Measurements from ENCODE around the gene MED9.

Gene MED9

GRCh38 chr17:17515934-17516930 is 39.4 kb downstream of the MED9 start:
- no peak for TF ChIP-seq POLR2A (IDR thresholded peaks at IDR 0.05; ENCODE audit: low read length)
- no peak for TF ChIP-seq GATA1 (IDR thresholded peaks at IDR 0.05; ENCODE audit: low read depth, low read length)
- no peak for DNase-seq

- DNase-seq = no peak
- TF ChIP-seq GATA1 (IDR thresholded peaks at IDR 0.05; ENCODE audit: low read depth, low read length) (no peak), POLR2A (IDR thresholded peaks at IDR 0.05; ENCODE audit: low read length) (no peak)
These were observed 40.3 kb downstream of the MED9 start for GRCh38 chr17:17516941-17517720.

DNA sequence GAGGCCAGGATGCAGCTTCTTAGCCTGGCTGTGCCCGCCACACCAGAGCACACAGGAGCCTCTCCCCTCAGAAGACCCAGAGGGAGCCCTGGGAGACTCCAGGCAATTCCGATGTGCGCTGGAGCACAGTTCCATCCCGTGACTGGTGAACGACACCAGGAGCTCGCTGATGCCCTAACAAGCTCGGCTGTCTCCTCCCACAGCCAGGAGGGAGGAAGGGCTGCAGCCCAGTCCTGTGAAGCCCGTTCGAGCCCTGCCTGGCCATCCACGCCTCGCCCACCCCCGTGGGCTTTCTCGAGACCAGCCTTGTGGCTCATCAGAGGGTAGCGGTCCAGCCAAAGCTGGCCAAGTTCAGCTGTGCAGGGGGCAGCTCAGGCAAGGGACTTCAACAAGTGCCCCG is 41.2 kb downstream of the MED9 start:
- TF ChIP-seq POLR2A (IDR thresholded peaks at IDR 0.05; ENCODE audit: low read length) (no peak), GATA1 (IDR thresholded peaks at IDR 0.05; ENCODE audit: low read depth, low read length) (no peak)
- no peak for DNase-seq

- TF ChIP-seq POLR2A (IDR thresholded peaks at IDR 0.05; ENCODE audit: low read length) = no peak
- TF ChIP-seq GATA1 (IDR thresholded peaks at IDR 0.05; ENCODE audit: low read depth, low read length) = no peak
- no peak for DNase-seq
These were observed 42.2 kb downstream of the MED9 start for GRCh38 chr17:17518951-17519350.

DNA sequence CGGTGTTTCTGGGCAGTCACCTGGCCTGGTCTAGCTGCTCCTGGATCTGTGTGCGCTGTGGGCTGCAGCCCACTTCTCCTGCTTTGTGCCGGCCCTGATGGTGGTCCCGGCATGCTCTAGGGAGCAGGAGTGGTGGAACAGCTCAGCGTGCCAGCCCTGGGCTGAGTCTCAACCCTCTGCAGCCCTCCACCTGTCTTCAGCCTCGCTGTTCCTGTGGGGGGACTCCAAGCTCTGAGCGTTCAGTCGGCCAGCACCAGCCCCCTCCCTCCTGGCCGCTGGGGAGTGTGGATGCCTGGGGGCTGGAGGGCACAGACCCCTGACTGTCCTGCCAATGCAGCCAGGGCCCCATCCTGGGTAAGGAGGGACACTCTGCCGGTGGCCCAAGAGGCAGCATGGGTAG is 43.1 kb downstream of the MED9 start:
- DNase-seq = no peak
- TF ChIP-seq GATA1 (IDR thresholded peaks at IDR 0.05; ENCODE audit: low read depth, low read length) = no peak
- TF ChIP-seq POLR2A (IDR thresholded peaks at IDR 0.05; ENCODE audit: low read length) = no peak

DNA sequence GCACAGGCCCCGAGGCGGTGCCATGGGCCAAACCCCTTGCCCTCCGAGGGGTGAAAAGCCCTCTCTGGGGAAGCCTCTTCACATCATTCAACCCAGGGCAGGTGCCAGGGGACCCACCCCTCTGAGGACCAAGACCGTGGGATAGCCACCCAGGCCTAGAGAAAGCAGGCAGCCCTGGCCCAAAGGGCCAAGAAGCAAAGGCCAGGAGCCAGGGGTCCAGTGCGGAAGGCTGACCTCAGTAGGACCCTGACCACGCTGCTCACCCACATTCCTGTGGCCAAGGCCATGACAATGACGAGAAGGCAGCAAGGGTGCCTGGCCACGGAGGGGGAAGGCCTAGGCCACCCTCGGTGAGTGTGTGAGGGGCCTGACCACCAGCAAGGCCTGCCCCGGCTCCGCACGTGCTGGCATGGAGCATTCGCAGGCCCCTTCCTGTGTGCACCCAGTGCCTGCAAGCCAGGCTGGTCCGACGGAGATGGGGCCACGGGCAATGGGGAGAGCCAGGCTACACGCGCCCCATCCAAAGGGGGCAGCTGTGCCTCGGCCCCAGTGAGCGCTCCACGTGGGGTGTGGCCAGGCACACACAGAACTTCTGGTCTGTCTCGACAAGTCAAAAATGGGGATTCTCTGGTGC is 43.9 kb downstream of the MED9 start:
- no peak for TF ChIP-seq GATA1 (IDR thresholded peaks at IDR 0.05; ENCODE audit: low read depth, low read length)
- no peak for TF ChIP-seq POLR2A (IDR thresholded peaks at IDR 0.05; ENCODE audit: low read length)
- no peak for DNase-seq

DNA sequence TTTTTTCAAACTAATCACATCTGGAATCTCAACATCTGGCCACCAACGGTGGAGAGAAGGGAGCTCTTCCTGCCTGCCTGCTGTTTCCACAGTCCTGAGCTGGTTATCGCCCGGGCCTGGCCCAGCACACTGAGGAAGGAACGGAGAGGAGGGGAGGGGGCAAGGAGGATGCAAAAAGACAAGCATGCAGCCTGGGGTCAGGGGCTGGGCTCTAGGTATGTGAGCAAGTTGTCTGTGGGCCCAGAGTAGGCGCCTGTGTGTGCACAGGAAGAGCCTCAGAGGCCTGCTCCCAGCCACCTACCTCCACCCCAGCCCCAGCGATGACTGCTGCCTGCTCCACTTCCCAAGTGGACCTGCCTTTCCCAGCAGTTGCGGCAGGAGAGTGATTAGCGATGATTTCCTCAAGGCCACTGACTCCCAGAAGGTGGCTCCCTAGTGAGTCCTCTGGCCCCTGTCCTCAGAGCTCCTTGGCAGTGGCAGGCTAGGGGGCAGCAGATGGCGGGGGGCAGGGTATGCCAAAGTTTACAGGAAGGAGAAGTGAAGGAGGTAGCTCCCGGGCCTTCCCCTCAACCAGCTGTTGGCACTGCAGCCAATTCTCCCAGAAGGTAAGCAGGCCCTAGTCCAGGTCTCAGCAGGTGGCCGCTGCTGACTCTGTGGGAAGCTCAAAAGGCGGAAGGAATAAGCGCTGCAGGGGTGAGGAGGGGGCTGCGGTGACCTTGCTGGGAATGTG is 46.4 kb downstream of the MED9 start:
- no peak for TF ChIP-seq GATA1 (IDR thresholded peaks at IDR 0.05; ENCODE audit: low read depth, low read length)
- no peak for TF ChIP-seq POLR2A (IDR thresholded peaks at IDR 0.05; ENCODE audit: low read length)
- DNase-seq = no peak

- DNase-seq = no peak
- TF ChIP-seq POLR2A (IDR thresholded peaks at IDR 0.05; ENCODE audit: low read length) (no peak), GATA1 (IDR thresholded peaks at IDR 0.05; ENCODE audit: low read depth, low read length) (no peak)
These were observed 47.1 kb downstream of the MED9 start for GRCh38 chr17:17523731-17524490.

DNA sequence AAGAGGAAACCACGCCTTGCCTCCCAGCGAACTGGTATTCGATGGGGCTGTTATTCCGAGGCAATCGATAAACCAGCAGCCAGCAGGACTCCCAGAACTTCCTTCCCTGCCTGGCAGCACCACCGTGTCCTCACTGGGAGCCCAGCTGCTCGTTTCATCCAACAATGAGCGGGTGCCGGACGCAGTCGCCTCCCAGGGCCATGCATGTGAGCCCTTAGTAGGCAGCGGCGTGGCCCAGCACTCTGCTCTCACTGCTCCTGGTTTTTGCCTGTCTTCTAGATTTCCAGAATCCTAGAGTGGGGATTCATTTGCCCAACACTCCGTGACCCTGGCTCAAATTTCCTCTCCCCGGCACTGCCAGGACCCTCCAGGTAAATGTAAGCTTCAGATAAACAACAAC is 48.5 kb downstream of the MED9 start:
- no peak for DNase-seq
- TF ChIP-seq POLR2A (IDR thresholded peaks at IDR 0.05; ENCODE audit: low read length) = no peak
- TF ChIP-seq GATA1 (IDR thresholded peaks at IDR 0.05; ENCODE audit: low read depth, low read length) = no peak

GRCh38 chr17:17525956-17526355 is 49.2 kb downstream of the MED9 start:
- TF ChIP-seq GATA1 (IDR thresholded peaks at IDR 0.05; ENCODE audit: low read depth, low read length) = no peak
- no peak for TF ChIP-seq POLR2A (IDR thresholded peaks at IDR 0.05; ENCODE audit: low read length)

DNA sequence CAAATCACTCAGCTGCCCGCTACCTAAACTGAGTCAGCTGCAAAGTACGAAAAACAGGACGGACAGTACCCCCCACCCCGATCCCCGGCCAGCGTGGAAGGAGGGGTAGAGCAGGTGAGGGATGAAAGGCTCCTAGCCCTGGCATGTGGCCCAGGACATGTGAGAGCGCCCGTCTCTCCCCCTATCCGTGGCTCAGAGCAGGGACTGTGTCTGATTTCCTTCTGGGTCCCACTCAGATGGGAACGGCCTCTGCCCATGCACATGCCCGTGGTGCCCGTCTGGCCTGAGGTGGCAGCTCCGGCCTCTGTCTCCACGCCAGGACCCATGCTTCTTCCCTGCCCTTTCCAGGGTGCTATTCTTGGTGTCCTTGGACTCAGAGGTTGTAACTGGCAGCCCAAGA is 49.6 kb downstream of the MED9 start:
- DNase-seq = no peak
- TF ChIP-seq GATA1 (IDR thresholded peaks at IDR 0.05; ENCODE audit: low read depth, low read length) (no peak), POLR2A (IDR thresholded peaks at IDR 0.05; ENCODE audit: low read length) (no peak)

More at GRCh38 chr17:17525956-17526355, 49.2 kb downstream of the MED9 start:
- no peak for DNase-seq

- TF ChIP-seq GATA1 (IDR thresholded peaks at IDR 0.05; ENCODE audit: low read depth, low read length) (no peak), POLR2A (IDR thresholded peaks at IDR 0.05; ENCODE audit: low read length) (no peak)
- no peak for DNase-seq
These were observed 50.7 kb downstream of the MED9 start for GRCh38 chr17:17527534-17527933.

Data from erythroblast (primary cell).